NCI-H69 (cell line): ENCODE data around the gene CHAMP1.
A peak's percentile ranks its signal among the peaks of the same experiment; 100 is the strongest.

Experiments used
- DNase-seq: peaks from one replicate; lab custom pipeline; 2025; lab: John Stamatoyannopoulos, UW

Gene CHAMP1

DNA sequence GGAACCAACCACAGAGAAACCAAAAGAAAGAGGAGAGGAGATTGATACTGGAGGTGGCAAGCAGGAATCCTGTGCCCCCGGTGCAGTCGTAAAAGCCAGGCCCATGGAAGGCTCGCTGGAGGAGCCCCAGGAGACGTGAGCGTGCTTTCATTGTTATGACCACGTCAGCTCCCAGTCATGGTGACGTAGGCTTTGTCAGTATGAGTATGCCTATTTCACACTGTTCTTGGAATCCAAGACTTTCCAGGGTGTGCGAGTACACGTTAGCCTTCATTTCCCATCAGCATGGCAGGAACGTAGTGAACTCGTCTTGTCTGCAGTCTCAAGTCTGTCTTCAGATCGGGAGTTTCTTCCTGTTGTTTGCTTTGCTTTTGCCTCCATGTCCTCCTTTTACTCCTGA, 15.4 kb upstream of the CHAMP1 start:
- no peak for DNase-seq

DNA sequence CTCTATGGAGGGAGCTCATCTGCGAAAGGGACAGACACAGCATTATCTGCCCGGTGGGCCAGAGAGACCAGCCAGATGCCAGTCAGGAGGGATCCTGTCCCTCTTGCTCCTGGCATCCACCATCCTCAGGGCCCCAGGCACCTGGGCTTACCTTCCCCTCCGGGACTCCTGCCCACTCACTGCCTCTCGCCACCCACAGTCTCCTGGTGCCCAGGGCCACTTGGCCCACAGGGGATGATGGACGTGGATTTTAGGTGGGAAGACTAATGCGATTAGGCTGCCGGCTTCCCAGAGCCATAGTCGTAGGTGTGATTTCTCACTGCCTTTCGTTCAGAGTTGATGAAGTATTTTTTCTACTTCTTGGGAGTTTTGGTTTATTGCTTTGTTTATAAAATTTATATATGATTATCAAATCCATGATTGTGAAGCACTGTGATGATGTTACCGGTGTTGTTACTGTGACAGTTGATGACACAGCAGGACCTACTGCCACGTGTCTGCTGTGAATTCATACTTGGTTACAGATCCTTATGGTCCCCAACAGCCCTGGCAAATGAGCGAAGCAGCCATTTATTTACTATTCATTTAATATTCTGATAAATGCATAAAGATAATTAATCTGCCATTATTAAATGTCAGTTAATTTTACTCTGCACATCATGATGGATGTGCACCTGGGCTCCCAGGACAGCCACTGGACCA, 14.5 kb upstream of the CHAMP1 start:
- DNase-seq: no peak

DNA sequence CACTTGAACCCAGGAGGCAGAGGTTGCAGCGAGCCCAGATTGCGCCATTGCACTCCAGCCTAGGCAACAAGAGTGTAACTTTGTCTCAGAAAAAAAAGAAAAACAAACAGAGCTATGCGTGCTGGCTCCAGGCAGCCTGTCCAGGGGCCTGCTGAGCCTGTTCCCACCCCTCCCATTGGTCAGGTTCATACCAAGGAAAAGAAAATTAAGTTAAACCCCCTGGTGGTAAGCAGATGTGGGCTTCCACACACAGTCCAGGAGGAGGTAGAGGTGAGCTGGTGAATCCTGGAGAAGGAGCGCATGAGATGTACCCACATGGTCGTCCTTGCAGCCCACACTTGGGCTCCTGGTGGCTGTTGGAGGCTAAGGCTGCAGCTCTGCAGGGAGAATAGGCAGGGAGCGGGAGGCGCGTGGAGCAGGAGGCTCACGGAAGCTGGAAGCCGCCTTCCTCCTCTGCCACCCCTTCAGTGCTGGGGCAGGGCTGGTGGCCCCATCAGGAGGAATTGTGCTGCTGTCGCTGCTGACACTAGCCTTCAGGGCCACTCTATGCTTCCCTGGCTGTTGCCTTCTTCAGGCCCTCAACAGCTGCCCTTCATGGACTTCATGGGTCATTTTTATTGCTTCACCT, 10.5 kb upstream of the CHAMP1 start:
- DNase-seq: no peak

DNA sequence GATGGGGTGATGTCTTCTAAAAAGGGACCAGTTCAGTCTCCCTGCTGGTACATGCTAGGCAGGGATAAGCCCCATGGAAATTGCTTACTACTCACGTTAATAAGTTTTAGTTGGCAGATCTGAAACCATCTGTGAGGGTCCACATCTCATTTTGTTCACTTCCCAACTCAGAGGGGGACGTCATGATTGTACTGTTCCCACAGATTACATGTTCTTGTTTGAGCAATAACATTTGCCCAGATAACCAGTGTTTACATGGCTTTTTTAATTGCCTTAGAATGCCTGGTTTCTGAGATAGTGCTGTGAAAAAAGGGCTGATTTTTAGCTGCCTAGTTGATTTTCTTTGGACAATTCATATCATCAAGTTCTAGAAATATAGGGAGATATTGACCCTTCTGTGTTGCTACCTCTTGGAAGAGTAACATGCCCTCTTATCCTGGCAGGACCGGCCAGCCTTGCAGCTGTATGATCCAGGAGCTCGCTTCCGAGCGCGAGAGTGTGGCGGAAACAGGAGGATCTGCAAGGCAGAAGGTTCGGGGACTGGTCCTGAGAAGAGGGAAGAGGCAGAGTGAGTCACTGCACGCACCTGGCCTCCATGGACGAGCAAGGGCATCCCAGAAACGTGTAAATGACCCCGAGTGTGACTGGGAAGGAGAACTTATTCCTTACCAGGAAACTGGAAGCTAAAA, 9.8 kb upstream of the CHAMP1 start:
- DNase-seq: no peak

DNA sequence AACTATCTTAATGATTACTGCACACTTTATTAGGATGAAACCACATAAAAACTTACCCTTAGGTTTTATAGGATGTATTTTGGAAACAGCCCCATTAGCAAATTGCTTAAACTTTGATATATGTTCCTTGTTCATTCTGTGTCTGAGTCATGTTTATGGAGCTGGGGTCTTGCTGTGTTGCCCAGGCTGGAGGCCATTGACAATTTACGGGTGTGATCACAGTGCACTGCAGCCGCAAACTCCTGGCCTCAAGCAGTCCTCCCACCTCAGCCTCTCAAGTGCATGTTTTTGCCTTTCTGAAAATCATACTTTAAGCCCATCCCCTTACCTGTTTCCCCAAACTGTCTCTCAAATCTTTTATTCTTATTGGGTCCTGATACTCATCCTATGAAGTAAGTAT, 5.2 kb upstream of the CHAMP1 start:
- DNase-seq: no peak

DNA sequence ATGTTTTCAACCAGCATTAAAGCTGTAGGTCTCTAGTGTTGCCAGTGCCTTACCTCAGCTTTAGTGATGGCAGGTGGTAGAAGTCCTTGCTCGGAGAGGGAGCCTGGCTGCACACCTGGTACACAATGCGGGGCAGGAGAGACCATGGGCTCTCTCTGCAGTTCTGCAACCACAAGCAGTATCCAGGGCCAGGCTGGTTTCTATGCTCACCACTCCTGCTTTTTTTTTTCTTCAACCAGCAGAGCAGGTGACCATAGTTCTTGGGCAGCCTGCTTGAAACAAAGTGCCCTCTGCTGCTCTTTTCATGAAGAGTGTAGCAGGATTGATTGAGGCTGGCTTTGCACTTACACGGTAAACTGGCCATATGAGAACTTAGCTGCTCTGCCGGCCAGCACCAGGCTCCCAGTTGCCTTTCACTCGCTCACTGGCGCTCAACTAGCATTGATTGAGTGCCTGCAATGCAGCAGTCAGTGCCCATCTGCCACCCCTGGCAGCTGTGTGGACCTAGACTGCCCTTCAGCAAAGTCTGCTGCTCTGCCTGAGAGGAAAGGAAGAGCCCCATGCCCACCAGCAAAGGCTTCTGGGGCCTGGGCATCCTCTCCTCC, 4.4 kb upstream of the CHAMP1 start:
- DNase-seq: peak; percentile 71

DNA sequence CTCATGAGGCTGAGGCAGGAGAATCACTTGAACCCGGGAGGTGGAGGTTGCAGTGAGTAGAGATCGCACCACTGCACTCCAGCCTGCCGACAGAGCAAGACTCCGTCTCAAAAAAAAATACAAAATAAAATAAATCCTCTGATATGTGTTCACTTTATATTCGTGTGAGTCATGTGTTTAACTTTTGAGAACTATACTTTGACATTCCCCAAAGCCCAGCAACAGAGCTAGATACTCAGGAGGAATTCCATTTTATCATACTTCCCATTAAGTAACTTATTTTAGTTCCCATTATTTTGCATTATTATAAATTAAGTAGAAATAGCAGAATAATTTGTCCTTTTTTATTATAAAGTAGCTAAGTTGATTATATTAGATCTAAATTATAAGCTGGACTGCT, 3.3 kb upstream of the CHAMP1 start:
- DNase-seq: no peak

DNA sequence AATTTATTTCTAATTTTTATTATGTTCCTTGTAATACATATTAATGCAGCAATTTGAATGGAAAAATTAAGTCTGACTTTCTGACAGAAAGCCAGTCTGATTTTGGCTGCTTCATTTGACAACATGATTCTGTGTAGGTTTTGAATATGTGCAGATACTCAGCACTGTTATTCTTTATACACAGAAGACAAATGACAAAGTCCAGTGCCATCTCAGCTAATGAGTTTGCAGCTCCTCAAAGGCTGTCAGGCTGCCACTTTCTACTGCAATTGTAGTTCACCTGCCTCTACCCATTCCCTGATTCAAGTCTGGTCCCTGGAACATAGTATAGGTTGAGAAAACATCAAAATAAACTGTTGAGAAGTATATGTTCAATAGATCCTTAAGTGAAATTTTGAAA, 2.9 kb upstream of the CHAMP1 start:
- peak; percentile 29 for DNase-seq

DNA sequence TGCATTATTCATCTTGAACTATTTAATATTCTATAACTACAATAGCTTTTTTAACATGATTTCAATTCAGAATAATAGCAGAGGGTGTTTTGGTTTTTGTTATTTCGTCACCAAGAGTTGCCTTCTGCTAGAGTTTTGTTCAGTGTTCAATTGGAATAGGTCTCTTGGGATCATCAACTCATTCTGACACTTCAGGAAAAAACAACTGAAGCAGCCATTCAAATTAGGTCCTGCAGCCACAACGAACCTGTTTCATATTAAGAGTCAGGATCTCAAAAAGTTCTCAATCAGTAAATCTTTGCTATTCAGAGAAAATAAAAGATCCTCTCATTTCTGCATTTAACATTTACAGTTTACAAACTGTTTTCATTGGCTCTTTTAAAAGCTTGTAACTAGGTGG, 2.4 kb upstream of the CHAMP1 start:
- peak; percentile 30 for DNase-seq

DNA sequence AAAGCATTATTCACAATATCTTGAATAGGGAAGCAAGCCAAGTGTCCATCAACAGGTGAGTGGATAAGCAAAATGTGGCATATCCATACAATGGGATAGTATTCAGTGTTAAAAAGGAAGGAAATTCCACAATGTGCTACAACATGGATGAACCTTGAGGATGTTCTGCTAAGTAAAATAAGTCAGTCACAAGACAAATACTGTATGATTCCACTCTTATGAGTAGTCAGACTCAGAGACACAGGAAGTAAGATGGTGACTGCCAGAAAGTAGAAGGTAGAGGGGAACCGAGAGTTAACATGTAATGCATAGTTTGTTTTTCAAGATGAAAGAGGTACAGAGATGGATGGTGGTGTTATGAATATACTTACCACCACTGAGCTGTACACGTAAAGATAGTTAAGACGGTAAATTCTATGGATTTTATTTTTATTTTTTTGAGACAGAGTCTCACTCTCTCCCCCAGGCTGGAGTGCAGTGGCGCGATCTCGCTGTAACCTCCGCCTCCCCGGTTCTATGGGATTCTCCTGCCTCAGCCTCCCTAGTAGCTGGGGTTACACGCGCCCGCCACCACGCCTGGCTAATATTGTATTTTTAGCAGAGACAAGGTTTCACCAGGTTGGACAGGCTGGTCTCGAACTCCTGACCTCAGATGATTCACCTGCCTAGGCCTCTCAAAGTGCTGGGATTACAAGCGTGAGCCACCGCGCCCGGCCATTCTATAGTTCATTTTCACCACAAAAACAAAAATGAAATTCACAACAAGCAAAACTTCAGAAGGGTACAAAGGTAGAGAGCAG, 1.0 kb upstream of the CHAMP1 start:
- peak; percentile 17 for DNase-seq

DNA sequence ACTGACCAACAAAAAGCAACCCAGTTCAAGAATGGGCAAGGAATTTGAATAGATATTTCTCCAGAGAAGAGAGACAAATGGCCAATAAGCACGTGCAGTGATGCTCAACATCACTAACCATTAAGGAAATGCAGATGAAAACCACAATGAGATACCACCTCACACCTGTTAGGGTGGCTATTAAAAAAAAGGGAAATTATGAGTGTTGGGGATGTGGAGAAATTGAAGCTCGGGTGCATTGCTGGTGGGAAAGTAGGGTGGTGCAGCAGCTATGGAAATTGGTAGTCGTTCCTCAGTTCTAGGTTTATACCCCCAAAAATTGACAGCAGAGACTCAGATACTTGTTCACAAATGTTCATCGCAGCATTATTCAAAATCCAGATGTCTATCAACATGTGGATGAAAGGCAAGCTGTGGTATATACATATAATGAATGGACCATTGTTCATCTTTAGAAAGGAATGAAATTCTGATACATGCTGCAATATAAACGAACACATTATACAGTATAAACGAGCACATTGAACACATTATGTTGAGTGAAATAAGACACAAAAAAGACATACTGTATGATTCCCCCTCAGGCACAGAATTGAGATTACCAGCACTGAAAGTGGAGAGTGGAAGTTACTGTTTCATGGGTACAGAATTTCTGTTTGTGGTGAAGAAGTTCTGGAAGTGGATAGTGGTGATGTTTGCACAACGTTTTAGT, 927 bp downstream of the CHAMP1 start:
- no peak for DNase-seq

DNA sequence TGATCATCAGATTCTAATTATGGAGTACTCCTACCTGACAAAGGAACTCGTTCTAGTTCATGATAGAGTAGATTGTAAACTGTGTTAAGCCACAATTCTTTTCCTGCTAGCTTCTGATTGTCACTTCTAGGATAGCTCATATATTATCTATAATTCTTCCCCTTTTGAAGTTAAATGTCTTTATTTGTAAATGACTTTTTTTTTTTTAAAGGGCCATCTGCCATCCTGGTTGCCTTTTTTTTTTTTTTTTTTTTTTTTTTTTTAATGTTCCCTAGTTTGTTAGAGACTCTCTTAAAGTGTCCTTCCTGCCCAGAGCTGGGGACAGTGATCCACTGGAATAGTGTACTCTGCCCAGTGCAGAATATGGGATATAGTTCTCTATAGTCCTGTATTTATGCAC, 4.3 kb downstream of the CHAMP1 start:
- DNase-seq: no peak

DNA sequence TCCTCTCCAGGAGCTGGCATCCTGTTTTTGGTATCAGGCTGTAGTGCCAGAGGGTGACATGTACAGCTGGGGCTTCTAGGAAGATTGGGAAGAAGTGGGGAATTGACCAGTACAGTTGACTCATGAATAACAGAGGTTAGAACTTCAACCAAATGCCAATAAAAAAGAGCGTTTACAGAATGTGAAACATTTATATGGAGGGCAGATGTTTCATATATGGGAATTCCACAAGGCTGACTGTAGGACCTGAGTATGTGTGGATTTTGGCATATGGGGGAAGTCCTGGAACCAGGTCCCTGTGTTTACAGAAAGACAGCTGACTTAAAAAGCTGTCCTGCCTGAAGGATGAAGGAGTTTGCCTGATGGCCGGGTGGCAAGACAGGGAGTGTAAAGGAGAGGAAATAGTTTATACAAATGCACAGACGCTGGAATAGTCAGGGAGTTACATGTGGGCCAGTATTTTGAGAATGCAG, 5.2 kb downstream of the CHAMP1 start:
- no peak for DNase-seq

DNA sequence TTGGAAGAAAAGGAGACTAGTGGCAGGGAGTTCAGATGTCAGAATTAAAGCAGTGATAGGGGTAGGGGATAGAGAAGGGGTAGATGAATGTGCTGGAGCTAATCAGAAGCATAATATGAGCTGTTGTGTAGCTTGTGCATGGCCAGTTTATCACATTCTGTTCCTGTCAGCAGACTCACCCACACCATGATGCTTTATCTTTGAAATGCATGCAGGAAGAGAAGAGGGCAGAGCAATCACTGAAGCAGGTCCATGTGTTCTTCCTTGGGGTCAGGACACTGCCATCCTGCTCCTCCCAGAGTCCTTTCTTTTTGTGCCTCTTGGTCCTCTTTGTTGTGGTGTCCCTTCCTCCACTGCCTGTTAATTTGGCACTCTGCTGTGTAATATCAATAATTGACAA, 5.8 kb downstream of the CHAMP1 start:
- no peak for DNase-seq

DNA sequence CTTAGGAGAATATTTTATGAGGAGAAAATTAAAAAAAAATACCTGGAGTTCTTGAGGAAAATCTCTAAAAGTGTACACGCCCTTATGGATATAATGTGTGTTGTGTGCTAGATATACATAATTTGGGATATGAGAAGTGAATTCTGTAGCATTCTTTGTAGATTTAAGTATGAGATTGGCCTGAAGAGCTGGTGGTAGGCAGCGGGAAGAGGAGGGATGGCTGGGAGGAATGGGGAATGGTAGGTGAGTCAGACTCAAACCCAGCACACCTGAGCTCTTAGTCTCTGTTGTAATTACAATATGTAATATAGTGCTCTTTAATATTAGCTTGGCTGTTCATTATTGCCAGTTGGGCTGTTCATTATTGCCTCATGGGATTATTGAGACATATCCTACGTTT, 7.0 kb downstream of the CHAMP1 start:
- DNase-seq: no peak

DNA sequence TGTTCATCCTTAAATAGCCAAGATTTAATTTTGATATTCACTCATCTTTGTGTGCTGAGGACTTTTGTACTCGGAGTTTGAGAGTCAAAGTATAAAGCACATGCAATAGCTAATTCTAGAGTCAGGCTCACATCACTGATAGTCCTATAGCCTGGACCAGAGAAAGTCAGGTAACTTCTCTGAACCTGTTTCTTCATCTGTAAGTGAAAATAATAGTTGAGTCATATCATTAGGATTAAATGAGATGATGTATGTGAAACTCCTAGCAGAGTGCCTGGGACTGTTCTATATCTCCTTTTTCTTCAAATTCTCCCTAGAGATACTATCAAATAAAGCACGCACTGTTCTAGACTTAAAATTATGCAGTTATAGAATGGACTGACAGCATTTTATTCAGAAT, 9.0 kb downstream of the CHAMP1 start:
- DNase-seq: no peak

DNA sequence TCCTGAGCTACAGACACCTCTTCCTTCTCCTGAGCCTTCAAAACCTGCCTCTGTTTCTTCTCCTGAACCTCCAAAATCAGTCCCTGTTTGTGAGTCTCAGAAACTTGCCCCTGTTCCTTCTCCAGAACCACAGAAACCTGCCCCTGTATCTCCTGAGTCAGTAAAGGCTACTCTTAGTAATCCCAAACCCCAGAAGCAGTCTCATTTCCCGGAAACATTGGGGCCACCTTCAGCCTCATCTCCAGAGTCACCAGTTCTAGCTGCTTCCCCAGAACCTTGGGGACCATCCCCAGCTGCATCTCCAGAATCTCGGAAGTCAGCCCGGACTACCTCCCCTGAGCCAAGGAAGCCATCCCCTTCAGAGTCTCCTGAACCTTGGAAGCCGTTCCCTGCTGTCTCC, 10.0 kb downstream of the CHAMP1 start:
- no peak for DNase-seq

DNA sequence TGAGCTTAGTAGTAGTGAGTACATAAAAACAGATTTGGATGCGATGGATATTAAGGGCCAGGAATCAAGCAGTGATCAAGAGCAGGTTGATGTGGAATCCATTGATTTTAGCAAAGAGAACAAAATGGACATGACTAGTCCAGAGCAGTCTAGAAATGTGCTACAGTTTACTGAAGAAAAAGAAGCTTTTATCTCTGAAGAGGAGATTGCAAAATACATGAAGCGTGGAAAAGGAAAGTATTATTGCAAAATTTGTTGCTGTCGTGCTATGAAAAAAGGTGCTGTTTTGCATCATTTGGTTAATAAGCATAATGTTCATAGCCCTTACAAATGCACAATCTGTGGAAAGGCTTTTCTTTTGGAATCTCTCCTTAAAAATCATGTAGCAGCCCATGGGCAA, 11.4 kb downstream of the CHAMP1 start:
- no peak for DNase-seq

DNA sequence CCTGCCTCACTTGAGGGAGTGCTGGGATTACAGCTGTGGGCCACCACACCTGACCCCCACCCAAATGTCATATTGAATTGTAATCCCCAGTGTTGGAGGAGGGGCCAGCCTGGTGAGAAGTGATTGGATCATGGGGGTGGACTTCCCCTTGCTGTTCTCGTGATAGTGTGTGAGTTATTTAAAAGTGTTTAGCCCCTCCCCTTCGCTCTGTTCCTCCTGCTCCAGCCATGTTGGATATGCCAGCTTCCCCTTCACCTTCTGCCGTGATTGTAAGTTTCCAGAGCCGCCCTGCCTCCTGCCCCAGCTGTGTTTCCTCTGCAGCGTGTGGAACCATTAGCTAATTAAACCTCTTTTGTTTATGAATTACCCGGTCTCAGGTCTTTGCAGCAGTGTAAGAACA, 13.7 kb downstream of the CHAMP1 start:
- no peak for DNase-seq

DNA sequence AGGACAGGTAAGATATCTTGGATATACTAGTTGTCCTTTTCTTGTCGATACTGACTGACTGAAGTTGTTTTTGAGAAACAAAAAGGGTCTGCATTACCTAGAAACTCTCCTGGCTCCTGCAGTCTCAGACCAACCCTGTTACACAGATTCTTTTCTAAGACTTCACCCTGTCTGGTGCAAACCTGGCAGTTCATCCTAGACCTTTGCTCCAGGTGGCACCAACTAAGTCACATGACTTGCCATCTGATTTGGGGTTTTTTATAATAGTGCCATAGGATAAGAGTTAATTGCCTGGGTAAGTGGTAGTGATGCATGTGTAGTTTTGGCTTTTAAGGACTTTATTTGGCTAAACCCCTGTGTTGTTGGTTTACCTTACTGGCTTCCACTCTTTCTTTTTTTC, 14.3 kb downstream of the CHAMP1 start:
- DNase-seq: peak; percentile 41

DNA sequence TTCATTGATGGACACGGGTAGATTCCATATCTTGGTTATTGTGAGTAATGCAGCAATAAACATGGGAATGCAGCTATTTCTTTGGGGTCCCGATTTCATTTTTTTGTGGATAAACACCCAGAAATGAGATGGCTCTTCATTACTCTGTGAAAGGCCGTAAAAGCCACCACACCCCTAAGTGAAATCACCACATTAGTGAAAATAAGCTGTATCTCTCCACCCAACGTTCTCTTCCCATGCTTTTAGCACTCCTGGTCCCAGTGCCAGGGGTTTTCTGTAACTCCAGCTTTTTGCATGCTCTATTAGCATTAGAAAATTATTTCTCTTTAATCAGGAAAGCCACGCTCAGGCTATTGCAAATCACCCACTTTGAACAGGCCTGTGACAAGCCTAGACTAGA, 15.8 kb downstream of the CHAMP1 start:
- no peak for DNase-seq

DNA sequence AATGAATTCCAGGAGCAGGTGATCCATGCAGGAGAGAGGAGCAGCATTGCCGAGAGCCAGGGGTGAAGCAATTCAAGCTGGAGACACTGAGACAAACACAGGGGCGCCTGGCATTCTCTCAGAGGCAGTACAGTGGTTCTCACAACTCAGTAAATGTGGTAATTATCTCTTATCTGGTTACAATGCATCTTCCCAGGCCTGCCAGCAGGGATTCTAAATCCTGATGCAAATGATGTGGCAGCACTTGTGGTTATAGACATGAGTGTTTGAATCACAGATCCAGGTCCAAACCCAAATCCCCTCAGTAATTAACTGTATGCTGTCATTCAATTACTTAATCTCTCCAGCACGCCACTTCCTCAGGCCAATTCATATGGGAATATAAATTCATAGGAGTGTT, 19.6 kb downstream of the CHAMP1 start:
- DNase-seq: peak; percentile 74
